ENCODE data around the gene BPIFB6.

The BPIFB6 gene

GRCh38 chr20:33031531-33031930, at the start of gene BPIFB6:
BPIFB6 (plus strand) TSS chr20:33031648; CDS start chr20:33031648, 0 bp downstream.
- DNase-seq: no peak

GRCh38 chr20:32982617-32983458, 48.6 kb upstream of the BPIFB6 start:
- DNase-seq: no peak

- no peak for DNase-seq
These were observed 47.9 kb upstream of the BPIFB6 start for GRCh38 chr20:32983459-32984112.

GRCh38 chr20:32984196-32984595, 47.3 kb upstream of the BPIFB6 start:
- no peak for DNase-seq

- no peak for DNase-seq
These were observed 46.7 kb upstream of the BPIFB6 start for GRCh38 chr20:32984631-32985354.

GRCh38 chr20:32985596-32985995, 45.9 kb upstream of the BPIFB6 start:
- DNase-seq: no peak

- no peak for DNase-seq
These were observed 45.0 kb upstream of the BPIFB6 start for GRCh38 chr20:32986331-32986966.

- no peak for DNase-seq
These were observed 44.2 kb upstream of the BPIFB6 start for GRCh38 chr20:32987044-32987825.

GRCh38 chr20:32988008-32988407, 43.4 kb upstream of the BPIFB6 start:
- no peak for DNase-seq

- no peak for DNase-seq
These were observed 41.8 kb upstream of the BPIFB6 start for GRCh38 chr20:32989507-32990283.

- DNase-seq: no peak
These were observed 41.0 kb upstream of the BPIFB6 start for GRCh38 chr20:32990426-32990825.

GRCh38 chr20:32991383-32991782, 40.1 kb upstream of the BPIFB6 start:
- no peak for DNase-seq

- no peak for DNase-seq
These were observed 39.4 kb upstream of the BPIFB6 start for GRCh38 chr20:32991792-32992641.

- no peak for DNase-seq
These were observed 37.9 kb upstream of the BPIFB6 start for GRCh38 chr20:32993496-32994050.

GRCh38 chr20:32995802-32996201, 35.6 kb upstream of the BPIFB6 start:
- no peak for DNase-seq

- DNase-seq: no peak
These were observed 34.0 kb upstream of the BPIFB6 start for GRCh38 chr20:32997431-32997830.

GRCh38 chr20:32999603-33000250, 31.7 kb upstream of the BPIFB6 start:
- no peak for DNase-seq

- no peak for DNase-seq
These were observed 30.5 kb upstream of the BPIFB6 start for GRCh38 chr20:33000802-33001466.
